ENCODE data around the gene SUSD4.
"Not testable (repeated sequence)": the region's sequence is repeated elsewhere in the genome, so short reads cannot be mapped to it uniquely, and the experiment has no call there.

Gene SUSD4

GRCh38 chr1:223291796-223292195 lies 72.2 kb downstream of the SUSD4 start:
- DNase-seq (ENCODE audit: low read depth) = no peak

GRCh38 chr1:223290397-223290796 lies 73.6 kb downstream of the SUSD4 start:
- no peak for DNase-seq (ENCODE audit: low read depth)

- DNase-seq (ENCODE audit: low read depth) = no peak
Measured at GRCh38 chr1:223289621-223290020, 74.4 kb downstream of the SUSD4 start.

- DNase-seq (ENCODE audit: low read depth) = no peak
Measured at GRCh38 chr1:223288826-223289225, 75.2 kb downstream of the SUSD4 start.

DNA sequence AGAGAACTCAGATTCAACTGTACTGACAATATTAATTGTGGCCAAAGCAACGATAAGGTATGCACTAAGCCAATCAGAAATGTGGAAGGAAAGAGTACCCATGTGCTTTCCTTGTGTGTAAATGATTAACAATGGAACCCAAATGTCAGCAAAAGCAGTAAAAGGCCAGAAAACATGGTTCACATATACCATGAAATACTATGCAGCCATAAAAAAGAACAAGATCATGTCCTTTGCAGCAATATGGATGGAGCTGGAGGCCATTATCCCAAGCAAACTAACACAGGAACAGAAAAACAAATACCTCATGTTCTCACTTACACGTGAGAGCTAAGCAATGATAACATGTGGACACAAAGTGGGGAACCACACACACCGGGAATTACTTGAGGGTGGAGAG lies 78.5 kb downstream of the SUSD4 start:
- no peak for DNase-seq (ENCODE audit: low read depth)

DNA sequence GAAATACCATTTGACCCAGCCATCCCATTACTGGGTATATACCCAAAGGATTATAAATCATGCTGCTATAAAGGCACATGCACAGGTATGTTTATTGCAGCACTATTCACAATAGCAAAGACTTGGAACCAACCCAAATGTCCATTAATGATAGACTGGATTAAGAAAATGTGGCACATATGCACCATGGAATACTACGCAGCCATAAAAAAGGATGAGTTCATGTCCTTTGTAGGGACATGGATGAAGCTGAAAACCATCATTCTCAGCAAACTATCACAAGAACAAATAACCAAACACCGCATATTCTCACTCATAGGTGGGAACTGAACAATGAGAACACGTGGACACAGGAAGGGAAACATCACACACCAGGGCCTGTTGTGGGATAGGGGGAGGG lies 80.3 kb downstream of the SUSD4 start:
- not testable (repeated sequence) for DNase-seq (ENCODE audit: low read depth)

DNA sequence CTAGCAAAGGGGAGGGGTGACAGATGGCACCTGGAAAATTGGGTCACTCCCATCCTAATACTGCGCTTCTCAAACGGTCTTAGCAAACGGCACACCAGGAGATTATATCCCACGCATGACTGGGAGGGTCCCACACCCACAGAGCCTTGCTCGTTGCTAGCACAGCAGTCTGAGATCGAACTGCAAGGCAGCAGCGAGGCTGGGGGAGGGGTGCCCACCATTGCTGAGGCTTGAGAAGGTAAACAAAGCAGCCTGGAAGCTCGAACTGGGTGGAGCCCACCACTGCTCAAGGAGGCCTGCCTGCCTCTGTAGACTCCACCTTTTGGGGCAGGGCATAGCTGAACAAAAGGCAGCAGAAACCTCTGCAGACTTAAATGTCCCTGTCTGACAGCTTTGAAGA lies 85.7 kb downstream of the SUSD4 start:
- not testable (repeated sequence) for DNase-seq (ENCODE audit: low read depth)

DNA sequence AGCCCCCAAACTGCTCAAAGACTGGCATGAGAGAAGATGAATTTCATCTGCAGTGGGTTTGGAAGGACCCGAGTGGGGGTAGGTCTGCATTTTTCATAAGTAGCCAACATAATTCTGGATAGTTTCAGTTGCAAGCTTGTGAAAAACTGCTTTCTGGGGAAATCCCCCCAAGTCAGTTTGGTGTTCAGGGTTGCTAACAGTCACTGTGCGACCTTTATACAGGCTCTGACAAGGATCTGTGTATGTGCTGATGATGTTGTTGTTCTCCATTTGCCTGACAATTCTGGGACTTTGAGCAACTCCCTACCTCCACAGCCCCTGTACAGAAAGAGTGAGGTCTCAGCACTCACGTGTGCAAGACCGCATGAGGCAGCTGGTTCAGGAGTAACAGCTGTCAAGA lies 87.9 kb downstream of the SUSD4 start:
- DNase-seq (ENCODE audit: low read depth) = no peak

DNA sequence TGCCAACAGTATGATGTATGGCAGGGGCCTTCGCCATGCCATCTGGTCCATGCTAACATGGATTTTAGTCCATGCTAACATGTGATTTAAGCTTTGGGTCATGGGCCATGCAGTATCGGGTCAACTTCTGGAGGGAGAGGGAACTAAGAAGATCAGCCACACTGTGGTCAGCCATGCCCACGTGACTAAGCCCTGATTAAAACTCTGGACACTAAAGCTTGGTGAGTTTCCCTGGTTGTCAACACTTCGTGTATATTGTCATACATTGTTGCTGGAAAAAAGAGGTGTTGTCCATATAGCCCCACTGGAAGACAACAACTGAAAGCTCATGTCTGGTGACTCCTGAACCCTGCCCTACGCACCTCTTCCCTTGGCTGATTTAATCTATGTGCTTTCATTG lies 90.5 kb downstream of the SUSD4 start:
- no peak for DNase-seq (ENCODE audit: low read depth)

GRCh38 chr1:223271085-223271781 lies 92.7 kb downstream of the SUSD4 start:
- DNase-seq (ENCODE audit: low read depth) = no peak

- no peak for DNase-seq (ENCODE audit: low read depth)
Measured at GRCh38 chr1:223270155-223270554, 93.8 kb downstream of the SUSD4 start.

- no peak for DNase-seq (ENCODE audit: low read depth)
Measured at GRCh38 chr1:223269006-223269405, 95.0 kb downstream of the SUSD4 start.

DNA sequence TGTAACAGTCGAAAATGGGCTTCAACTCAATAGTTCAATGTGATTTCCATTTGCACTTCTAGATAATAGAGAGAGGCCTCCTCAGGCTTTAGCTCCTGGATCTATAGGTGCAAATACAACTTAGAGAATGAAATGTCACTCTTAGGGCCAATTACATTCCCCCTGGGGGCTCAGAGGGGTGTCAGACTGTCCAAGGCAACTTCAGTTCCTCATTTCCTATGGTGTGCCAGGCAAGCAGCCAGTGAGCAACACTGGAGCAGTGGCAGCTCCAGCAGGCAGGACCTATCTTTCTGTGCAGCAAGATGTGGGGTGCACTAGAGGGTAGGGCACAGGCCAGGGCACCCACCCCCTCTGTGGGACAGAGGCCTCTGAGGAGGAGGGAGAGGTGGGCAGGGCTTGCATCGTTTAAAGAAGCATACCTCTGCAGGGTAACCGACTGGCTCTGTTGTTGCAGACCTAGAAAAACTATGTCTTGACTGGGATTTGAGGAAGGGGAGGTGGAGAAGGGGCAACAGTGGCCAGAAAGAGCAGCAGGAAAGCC lies 97.3 kb downstream of the SUSD4 start:
- DNase-seq (ENCODE audit: low read depth) = no peak

DNA sequence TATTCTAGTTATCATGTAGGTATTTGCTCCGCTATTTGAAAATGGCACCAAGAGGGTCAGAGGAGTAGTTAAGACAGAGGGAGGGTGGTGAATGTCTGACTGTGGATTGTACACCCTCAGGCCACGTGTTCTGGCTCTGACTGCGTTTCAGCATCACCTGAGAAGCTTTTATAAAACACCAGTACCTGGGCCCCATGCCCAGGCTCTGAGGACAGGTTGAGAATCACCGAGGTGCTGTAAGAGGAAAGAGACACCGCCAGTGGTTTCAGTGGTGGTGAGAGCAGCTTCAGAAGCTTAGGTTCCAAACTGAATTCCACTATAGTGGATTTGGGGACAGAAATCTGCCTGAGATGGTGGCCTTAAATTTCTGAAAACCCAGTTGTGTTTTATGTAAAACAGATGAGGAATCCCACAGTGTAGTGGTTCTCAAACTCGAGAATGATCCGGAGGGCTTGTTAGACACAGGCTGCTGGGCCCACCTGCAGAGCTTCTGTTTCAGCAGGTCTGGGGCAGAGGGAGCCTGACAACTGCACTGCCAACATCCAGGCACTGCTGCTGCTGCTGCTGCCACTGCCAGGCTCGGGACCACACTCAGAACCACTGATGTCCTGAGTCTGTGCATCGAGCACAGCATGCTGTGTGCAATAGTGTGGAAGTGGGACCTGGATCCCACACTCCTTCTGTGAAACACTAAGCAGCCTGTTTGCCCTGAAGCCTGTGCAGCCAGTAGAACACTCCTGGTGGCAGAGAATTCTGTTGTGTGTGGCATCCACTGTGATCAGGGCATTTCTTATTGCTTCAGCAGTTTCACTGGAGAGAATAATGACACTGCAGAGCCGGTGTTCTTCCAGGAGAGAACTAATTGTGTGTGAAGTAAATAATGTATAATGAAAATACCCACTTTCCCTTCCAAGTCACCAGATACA lies 98.7 kb downstream of the SUSD4 start:
- no peak for DNase-seq (ENCODE audit: low read depth)

DNA sequence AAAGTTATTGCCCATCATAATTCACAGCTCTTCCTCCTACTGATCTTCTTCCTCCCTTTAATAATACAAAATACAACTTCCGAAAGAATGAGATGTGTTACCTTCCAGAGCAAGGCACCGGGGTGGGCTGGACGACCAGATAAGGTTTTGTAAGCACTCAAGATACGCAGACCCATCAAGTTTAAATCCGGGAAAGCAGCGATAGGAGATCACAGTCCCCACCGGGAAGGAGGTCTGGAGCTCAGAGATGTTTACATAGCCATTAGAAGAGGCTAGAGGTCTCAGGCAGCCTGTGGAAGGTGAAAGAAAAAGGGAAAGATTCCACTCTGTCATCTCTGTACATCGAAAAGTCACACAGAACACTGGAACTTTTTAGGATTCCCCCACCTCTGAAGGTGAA lies 99.4 kb downstream of the SUSD4 start:
- DNase-seq (ENCODE audit: low read depth) = no peak

DNA sequence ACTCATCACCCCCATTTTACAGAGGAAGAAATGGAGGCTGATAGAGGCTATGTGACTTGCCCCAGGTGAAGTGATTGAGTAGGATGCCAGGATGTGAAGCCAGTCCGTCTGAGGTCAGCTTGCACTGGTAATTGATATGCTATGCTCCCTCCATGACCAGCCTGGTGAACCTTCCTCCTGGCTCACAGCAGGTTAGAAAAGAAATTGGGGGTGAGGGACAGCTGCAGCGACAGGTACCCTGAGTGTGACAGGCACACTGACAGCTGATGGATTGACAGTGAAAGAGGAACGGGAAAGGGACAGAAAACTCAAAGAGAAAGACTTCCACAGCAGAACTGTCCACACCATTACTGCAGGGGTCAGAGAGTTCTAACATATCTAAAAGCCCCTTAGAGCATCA lies 102.1 kb downstream of the SUSD4 start:
- DNase-seq (ENCODE audit: low read depth) = no peak

- no peak for DNase-seq (ENCODE audit: low read depth)
Measured at GRCh38 chr1:223260712-223261111, 103.3 kb downstream of the SUSD4 start.

GRCh38 chr1:223259462-223259861 lies 104.5 kb downstream of the SUSD4 start:
- DNase-seq (ENCODE audit: low read depth) = no peak

DNA sequence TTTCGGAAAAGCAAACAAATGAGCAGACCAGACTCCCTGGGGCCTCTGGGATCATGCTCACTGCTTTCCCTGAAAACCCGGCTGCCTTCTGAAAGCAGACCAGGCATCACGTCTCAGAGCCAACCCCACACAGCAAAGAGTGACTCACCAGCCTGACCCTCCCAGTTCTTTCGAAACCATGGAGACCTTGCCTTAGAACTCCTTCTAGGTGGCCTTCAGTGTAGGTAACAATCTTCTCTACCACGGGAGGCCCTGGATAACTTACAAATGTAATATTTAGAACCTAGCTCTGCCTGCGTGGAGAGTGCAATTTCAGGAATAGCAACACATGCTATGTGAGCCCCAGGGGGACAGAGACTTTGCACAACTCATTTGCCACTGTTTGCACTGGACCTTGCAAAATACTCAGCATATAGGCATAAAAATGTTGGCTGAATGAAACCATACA lies 105.2 kb downstream of the SUSD4 start:
- DNase-seq (ENCODE audit: low read depth) = no peak

DNA sequence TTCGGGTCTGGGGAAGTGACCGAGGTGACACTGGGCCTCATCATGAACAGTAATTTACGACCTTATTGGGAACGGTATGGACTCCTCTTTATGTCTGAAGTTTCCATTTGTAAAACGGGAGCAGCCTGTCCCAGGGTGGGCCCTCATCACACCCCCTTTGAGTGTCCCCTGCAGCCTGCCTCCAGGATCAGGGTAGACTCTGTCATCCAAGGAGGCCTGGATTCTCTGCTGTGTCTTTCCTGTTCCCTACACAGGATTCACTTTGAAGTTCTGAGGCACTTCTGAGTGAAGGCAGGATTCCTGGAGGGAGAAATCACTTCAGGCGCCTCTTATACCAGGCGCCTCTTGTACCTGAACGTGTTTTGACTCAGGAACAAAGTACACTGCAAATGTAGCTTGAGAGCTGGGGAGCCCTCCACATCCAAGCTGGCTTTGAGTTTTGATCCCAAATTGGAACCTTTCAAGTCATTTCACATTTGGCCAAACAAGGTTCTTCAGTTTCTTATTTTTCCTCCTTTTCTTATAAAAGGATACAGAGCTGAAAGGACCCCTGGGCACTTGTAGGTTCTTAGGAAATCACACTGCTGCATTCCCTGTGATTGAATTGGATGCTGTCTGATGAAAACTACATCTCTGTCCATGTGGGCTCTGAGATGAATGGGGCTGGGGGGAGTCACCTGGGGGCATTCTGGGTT lies 106.0 kb downstream of the SUSD4 start:
- DNase-seq (ENCODE audit: low read depth) = no peak

DNA sequence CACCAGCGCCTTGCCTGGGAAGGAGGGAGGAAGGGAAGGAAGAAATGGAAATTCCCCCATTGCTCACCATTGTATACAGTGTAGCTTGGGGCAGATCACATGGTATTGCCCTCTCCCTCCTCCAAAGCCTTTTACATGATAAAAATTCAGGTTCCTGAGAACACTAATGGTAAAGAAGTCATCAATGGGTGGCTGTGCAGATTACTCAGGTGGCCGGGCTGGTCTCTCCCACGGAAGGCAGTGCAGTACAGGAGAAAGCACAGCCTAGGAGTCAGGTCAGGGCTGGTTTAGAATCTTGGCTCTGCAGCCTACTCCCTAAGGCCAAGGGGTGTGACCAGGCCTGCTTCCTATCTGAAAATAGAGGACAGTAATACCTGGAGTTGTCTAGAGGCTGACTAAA lies 107.9 kb downstream of the SUSD4 start:
- no peak for DNase-seq (ENCODE audit: low read depth)

- DNase-seq (ENCODE audit: low read depth) = no peak
Measured at GRCh38 chr1:223253916-223254315, 110.1 kb downstream of the SUSD4 start.
